Measurements from ENCODE around the gene HEXIM1.

GRCh38 chr17:45128989-45129388 is 19.3 kb upstream of the HEXIM1 start:
- TF ChIP-seq CTCF (conservative IDR thresholded peaks at IDR 0.05): no peak
- TF ChIP-seq ZFX (IDR thresholded peaks at IDR 0.05): no peak
